Activated CD4-positive, alpha-beta T cell treated with anti-CD3 and anti-CD28 coated beads, Interleukin-2, amount 50 U/mL, for 16 hours (primary cell): ENCODE results near the gene TPM4.
"Not testable (repeated sequence)": the region's sequence is repeated elsewhere in the genome, so short reads cannot be mapped to it uniquely, and the experiment has no call there.

ENCODE experiments used
- DNase-seq: peaks from one replicate; pipeline ENCODE4 v3.0.0-alpha.2; 2020

TPM4 gene

DNA sequence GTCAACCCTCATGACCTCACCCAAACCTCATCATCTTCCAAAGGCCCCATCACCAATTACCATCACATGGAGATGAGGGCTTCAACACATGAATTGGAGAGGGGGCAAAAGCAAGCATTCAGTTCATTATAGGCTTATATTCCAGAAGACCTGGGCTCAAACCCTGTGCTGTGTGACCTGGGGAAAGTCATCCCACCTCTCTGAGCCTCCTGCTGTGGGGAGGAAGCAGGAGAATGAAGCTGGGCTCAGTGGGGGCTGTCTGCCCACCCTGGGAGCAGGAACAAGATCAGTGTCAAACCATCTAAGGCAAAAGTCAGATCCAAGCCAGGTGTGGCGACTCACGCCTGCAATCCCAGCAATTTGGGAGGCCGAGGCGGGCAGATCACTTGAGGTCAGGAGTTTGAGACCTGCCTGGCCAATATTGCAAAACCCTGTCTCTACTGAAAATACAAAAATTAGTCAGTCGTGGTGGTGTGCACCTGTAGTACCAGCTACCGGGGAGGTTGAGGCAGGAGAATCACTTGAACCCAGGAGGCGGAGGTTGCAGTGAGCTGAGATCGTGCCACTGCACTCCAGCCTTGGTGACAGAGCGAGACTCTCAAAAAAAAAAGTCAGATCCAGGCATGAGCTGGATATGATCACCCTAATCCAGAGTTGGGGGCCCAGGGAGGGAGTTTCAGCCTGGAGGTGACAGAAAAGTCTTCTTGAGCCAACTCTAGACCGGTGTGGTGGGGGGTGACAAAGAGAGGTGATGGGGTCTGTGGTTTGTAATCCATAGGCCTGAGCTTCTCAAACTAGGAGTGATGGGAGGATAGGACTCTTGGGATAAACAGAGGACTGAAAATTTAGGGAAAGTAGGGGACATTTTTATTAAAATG is 1.6 kb upstream of the TPM4 start:
- DNase-seq, result no peak

DNA sequence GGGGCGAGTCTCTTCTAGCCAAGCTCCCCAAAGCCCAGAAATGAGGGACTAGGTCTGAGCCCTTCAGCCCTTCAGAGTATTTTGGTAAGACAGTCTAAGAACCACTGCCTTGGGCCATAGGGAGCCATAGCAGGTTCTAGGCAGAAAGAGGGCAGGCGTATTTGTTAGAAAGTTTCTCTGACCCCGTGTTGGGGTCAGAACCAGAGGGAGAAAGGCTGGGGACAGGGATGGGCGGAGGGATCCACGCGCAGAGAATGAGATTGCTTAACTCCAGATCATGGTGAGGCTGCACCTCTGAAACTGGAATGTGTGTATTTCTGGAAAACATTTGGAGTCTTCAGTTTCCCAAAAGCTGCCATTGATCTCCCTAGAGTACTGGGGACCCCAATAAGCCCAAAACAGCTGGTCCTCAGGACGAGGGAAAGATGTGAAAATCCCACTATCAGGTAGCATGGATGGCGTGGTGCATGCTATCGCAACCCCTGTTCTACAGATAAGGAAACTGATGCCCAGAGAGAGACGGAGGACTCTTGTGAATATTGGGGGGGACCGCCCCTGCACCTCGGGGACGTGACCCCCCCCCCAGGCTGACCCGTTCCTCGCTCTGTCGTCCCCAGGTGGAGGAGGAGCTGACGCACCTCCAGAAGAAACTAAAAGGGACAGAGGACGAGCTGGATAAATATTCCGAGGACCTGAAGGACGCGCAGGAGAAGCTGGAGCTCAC is 703 bp upstream of the TPM4 start:
- no peak for DNase-seq

DNA sequence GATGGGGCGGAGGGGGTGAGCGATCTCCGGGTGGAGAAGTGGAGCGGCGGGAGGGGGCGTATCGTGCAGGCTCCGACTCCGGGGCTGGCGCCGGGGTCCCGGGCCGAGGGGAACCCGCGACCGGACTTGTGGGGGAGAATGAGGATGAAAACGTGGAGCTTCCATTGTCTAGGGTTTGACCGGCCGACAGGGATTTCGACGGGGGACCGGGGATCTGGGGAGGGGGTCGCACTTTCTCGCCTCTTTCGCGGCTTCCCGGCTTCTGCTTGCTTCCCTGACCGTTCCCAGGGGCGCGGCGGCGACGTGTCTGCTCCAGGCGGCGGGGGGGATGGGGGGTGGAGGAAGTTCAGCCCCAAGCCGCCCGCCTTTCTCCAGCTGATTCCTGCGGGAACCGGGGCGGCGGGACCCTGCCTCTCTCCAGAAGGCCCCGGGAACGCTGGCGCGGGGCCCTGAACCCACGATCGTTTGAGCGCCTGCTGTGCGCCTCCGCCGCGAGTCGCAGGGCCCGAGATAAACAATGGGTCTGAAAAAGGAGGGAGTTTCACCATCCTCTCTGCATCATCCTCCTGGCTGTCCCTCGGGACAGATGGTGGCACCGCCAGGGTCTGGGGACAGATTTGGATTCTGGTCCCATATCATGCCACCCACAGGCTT is 790 bp downstream of the TPM4 start:
- DNase-seq, result no peak

DNA sequence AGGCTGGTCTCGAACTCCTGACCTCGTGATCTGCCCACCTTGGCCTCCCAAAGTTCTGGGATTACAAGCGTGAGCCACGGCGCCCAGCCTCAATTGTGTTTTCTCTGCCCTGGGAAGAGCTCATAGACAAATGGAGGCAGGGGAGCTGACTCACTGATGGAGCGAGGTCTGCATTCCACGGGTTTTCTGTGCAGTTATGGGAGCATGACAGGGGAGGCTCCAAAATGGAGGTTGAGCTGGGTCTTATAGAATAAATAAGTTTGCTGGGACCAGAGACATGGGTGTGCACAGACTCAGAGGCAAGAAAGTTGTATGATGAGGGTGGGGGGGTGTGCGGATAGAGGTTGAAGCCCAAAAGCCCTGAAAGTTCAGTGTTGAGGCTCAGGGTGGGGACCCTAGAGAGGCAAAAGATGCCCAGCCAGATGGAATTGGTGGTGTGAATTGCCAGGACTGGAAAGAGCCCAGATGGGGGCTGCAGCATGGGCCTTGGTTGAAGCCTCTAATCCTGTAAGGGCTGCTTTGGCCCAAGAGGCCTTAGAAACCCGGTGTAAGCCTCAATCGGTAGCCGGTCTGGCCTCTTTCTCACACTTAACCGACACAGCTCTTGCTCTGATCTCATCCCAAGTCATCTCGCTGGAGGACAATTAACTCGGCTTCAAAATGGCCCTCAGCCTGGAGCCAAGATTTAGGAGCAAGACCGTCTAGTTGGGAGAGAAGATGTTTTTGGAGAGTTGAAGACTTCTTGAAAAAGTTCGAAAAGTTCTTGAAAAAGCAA is 1.9 kb downstream of the TPM4 start:
- peak; percentile 68 for DNase-seq

DNA sequence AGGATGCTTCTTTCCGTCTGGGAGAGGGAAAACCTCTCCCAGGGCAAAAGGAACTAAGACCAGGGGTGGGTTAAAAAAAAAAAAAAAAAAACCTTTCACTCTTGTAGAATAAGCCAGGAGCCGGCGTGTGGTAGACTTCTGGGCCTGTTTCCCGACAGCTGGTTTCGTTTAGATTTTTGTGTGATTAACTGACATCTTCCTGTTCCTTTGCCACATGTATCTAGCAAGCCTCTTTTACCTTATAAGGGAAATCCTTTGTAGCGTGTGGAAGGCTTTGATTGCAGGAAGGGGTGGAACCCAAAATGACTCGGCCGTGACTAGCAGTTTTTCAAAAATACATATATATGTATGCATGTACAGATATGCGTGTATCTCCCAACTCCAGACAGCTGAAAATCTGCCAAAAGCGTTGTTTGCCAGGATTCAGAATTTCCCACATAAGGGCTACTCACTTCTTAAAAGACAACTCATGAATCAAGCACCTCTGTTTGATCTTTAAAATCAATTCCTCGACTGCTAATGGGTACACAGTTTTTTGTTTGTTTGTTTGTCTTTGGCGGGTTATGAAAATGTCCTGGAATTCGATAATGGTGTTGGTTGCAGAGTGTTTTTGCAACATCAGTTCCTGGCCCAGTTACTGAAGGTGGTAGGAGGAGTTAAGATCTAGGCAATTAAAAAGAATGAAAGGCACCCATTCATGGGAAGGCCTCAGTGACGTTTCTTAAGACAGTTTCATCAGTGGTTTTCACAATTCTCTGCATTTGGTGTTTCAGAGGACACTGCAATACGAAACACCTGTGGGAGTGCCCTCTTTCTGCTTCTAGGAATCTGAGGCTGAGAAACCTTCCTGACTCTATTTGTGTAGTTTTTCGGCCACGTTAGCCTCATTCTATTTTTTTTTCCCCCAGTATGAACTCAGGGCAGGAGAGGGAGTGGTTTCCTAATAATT is 2.7 kb downstream of the TPM4 start:
- peak; percentile 95 for DNase-seq

DNA sequence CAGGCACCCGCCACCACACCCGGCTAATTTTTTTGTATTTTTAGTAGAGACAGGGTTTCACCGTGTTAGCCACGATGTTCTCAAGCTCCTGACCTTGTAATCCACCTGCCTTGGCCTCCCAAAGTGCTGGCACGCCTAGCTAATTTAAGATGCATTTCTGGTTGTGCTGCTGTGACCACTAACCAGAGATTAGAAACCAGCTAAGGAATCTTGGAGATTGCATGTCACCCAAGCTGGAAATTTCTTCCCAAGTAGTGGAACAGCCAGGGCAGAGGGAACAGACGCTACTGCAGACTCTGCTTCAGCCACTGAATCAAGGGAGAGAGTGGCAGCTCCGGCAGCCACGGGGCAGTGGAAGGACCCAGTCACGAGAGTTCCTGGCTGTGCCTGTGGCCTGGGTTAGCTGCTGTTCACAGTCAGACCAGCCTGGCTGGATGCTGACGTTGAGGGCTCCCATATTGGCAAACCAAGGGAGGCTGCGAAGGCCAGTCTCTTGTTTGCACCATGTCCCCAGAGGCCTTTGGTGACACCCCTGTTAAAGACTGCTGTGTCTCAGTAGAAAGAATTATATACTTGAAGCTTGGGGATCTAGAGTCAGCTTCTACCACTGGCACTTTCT is 7.9 kb downstream of the TPM4 start:
- no peak for DNase-seq

DNA sequence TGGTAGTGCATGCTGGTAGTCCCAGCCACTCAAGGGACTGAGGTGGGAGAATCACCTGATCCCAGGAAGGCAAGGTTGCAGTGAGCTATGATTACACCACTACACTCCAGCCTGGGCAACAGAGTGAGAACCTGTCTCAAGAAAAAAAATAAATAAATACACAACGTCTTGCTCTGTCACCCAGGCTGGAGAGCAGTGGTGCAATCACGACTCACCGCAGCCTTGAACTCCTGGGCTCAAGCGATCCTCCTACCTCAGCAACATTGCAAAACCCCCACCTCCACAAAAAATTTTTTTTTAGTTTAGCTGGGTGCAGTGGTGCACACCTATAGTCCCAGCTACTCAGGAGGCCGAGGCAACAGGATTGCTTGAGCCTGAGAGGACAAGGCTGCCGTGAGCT is 8.8 kb downstream of the TPM4 start:
- peak; percentile 30 for DNase-seq

DNA sequence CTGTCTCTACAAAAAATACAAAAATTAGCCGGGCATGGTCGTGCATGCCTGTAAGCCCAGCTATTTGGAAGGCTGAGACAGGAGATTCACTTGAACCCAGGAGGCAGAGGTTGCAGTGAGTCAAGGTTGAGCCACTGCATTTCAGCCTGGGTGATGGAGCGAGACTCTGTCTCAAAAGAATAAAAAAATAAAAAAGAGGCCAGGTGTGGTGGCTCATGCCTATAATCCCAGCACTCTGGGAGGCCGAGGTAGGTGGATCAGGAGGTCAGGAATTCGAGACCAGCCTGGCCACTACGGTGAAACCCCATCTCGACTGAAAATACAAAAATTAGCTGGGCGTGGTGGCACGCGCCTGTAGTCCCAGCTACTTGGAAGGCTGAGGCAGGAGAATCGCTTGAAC is 11.1 kb downstream of the TPM4 start:
- not testable (repeated sequence) for DNase-seq

DNA sequence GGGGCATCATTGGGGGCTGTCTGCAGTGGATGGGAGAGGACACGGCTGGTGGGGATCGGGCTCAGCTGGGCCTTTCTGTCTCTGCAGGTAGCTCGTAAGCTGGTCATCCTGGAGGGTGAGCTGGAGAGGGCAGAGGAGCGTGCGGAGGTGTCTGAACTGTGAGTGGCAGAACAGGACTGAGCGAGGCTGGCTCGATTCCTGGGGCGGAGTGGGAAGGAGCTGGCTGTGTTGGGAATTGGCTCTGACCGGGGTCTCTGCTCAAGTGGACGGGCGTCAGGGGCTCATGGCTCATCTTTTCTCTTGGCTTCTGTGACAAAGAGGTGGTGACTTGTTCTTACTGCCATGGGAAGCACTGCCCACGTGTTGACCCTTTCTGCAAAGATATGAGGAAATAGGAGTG is 11.6 kb downstream of the TPM4 start:
- DNase-seq, result no peak

DNA sequence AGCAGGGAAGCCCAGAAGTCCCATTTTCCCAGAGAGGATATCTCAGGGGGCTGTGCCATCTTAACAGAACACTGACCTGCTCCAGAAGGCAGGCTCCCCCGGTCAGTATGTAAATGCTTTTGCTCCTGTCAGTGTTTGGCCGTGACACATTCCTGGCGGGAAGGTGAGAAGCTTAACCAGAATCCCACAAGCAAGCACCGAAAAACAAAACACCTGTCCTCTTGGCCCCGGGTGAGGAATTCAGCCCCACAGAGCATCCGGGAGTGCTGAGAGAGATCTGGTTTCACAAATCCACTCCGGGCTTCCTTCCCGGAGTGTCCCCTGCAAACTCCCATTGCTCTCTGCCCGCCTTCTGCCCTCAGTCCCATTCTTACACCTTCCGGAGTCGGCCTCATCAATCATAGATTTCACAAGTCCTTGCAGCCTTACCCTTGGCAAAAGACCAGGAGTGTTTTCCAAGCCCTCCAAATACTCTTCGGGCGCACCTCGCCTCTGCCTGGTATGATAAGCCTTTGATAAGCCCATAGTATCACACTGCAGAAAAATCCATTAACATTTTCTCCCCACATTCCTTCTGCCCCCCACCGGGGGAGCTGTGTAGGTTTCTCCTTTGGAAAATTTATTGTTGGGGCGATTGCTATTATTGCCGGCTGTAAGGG is 12.2 kb downstream of the TPM4 start:
- no peak for DNase-seq

DNA sequence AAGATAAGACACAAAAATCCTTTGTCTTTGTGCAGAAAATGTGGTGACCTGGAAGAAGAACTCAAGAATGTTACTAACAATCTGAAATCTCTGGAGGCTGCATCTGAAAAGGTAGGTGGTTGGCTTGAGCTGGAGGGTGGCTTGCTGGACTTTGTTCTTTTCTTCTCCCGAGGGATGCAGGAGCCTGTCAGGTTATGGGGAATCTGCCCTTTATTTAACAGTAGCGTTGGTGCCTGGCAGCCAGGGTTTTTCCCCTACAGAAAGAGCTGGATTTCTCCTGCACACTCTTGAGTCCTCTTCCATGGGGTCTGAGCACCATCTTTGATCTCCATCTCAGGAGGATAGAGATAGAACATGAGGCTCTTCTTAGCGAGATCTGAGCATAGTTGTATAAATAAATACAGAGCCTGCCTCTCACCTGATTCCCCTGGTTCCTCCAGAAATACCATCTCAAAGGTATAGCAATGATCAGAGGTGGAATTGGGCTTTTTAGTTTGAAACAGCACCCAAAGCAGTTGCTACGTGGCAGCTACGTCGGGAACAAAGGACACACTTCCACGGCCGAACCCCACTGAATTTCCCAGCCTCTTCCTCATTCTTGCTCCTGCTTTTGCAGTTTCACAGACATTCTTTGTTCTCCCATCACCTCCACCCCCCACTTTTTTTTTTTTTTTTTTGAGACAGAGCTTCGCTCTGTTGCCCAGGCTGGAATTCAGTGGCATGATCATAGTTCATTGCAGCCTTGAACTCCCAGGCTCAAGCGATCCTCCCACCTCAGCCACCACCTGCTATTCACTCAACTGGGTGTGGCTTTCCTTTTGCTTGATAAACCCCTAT is 12.9 kb downstream of the TPM4 start:
- DNase-seq, result no peak

DNA sequence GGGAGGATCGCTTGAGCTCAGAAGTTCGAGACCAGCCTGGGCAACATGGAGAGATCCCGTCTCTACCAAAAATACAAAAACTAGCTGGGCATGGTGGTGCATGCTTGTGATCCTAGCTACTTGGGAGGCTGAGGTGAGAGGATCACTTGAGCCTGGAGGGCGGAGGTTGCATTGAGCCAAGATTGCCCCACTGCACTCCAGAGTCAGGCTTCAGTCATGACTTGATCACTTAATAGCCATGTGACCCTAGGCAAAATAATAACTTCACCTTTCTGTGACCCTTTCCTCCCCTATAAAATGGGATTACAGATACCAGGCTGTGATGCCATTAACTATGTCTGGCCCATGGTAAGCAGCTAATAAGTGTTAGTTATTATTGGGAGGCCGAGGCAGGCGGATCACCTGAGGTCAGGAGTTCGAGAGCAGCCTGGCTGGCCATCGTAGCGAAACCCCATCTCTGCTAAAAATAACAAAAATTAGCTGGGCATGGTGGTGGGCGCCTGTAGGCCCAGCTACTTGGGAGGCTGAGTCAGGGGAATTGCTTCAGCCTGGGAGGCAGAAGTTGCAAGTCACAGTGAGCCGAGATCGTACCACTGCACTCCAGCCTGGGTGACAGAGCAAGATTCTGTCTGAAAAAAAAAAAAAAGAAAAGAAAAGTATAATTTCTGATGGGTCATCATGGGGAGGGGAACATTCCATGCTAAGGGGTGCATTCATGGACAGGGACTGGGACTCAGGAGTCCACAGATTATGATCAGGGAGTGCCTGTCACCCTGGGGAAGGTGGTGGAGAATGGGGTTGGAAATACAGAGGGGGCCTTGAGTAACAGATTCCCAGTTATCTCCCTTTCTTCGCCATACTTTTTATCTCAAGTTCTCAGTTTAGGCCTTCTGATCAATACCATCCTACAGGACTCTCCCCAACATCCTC is 15.5 kb downstream of the TPM4 start:
- DNase-seq, result no peak

DNA sequence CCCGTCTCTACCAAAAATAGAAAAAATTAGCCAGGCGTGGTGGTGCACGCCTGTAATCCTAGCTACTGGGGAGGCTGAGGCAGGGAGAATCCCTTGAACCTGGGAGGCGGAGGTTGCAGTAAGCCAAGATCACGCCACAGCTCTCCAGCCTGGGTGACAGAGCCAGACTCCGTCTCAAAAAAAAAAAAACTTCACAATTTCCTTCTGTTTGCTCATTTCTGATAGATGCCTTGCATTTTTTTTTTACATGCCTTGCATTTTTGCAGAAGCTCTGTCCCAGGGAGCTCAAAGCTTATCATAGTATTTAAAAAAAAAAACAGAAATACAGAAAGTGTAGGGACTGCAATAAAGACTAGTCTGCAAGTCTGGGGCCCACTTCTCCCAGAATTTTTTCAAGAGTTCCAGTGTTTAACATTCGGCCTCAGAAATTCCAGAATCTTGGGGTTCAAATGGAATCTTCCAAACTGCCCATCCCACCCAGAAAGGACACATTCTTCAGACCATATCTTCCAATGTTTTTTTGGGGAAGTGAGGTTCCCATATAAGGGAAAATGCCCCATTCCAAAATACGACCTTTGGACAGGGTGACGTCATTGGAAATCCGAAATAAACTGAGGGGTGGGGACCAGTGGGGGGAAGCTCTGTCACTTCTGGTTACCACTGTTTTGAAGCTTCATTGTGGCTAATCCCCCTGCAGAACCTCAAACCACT is 18.2 kb downstream of the TPM4 start:
- no peak for DNase-seq

DNA sequence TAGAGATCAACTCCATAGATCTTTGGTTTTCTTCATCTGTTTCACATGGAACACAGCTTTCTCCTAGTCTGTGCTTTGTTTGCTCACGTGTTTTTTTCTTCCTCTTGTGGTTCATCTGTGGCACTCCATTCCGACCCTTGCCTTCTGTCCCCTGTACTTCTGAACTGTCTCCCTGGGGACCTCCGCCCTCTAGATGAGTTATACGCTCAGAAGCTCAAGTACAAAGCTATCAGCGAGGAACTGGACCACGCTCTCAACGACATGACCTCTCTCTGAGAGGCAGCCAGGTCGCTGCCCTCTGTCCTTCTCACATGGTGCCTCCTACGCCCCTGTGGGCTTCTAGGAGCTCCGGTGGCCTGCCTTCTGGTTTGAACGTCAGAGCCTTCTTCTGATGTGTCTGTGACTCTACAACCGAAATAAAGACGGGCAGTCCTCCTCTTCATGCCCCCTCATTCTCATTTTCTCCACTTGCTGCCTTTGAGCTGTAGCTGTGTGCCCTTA is 18.8 kb downstream of the TPM4 start:
- no peak for DNase-seq

DNA sequence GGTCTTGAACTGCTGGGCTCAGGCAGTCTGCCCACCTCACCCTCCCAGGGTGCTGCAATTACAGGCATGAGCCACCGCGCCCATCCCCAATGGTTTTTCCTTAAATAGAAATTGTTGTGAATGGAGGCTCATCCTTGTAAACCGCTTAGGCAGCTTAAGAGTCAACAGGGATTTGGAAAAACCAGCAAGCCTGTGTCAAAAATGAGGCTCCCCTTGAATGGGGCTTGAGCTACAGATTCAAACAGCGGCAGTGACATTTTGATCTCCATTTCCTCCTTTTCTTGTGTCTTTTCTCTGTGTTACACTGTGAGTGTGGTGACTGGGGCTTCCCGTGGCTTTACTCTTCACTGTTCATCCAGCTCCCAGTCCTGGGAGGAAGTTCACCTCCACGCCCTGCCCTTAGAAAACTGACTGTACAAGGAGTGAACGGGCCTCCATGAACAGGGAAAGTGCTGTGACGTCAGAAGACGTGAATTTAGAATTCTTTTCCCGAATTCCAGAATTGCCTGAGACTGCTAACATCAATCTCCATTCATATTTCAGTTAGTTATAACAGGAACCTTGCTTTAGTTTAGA is 20.1 kb downstream of the TPM4 start:
- no peak for DNase-seq

DNA sequence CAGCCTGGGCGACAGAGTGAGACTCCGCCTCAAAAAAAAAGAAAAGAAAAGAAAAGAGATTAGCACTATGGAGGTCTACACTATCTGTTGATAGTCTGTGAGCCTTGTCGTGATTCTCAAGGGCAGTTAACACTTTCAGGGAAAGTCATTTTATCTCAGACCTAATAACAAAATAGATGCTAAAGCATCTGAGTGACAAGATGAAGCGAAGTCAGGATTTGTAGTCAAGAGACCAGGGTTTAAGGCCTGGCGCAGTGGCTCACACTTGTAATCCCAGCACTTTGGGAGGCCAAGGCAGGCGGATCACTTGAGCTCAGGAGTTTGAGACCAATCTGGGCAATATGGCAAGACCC is 22.1 kb downstream of the TPM4 start:
- DNase-seq, result no peak

DNA sequence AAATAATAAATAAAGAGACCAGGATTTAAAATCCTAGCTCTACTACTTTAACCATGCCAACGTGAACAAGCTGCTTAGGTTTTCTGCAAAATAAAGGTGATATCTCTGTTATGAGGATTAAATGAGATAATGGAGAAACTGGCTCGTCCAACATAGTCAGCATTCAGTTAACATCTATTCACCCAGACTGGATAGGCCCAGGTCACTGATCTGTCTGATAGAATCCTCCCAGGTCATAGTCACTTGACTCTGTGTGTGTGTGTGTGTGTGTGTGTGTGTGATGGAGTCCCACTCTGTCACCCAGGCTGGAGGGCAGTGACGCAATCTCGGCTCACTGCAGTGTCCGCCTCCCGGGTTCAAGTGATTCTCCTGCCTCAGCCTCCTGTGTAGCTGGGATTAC is 22.5 kb downstream of the TPM4 start:
- DNase-seq, result no peak
